Umbilical cord (tissue), 1 donor: ENCODE results near the gene TEAD2. TPM values are rescaled to one million over a fixed set of nuclear protein-coding genes. Genes with fewer than 3 reads are reported as not detected.

Experiments used
- total RNA-seq: library from RNA; depleted of rRNA; stranded (reverse); fragments of >200 nt; gene quantifications from one replicate; pipeline ENCODE4 v1.2.3, GENCODE V29; 2014; ENCODE audit warnings: low replicate concordance; ENCODE audit not compliant: insufficient read depth

Gene TEAD2
- total RNA-seq, 1 donor from 2014 or later: 25.5 TPM

Other genes with a start within 250 kb of the TEAD2 start
- gene LIN7B, start 248.0 kb downstream of the TEAD2 start, total RNA-seq: not detected
- not detected for gene C19orf73, start 243.3 kb downstream of the TEAD2 start, total RNA-seq
- 32.5 TPM for gene PPFIA3, start 242.9 kb downstream of the TEAD2 start, total RNA-seq
- 0.72 TPM for gene HRC, start 207.0 kb downstream of the TEAD2 start, total RNA-seq
- 8.2 TPM for gene TRPM4, start 204.6 kb downstream of the TEAD2 start, total RNA-seq
- gene SLC6A16, start 37.2 kb downstream of the TEAD2 start, total RNA-seq: 3.6 TPM
- 0.96 TPM for gene CD37, start 27.0 kb downstream of the TEAD2 start, total RNA-seq
- gene DKKL1, start 1.5 kb upstream of the TEAD2 start, total RNA-seq: not detected
- 1.7 TPM for gene KASH5, start 25.8 kb upstream of the TEAD2 start, total RNA-seq
- gene PTH2, start 61.0 kb upstream of the TEAD2 start, total RNA-seq: not detected
- gene GFY, start 63.0 kb upstream of the TEAD2 start, total RNA-seq: not detected
- gene SLC17A7, start 79.1 kb upstream of the TEAD2 start, total RNA-seq: 0.72 TPM
- 61.9 TPM for gene PIH1D1, start 89.4 kb upstream of the TEAD2 start, total RNA-seq
- gene ALDH16A1, start 90.8 kb upstream of the TEAD2 start, total RNA-seq: 18.3 TPM
- gene FLT3LG, start 111.8 kb upstream of the TEAD2 start, total RNA-seq: 1.9 TPM
- 1,894 TPM for gene RPL13A, start 125.2 kb upstream of the TEAD2 start, total RNA-seq
- 4,623 TPM for gene RPS11, start 134.0 kb upstream of the TEAD2 start, total RNA-seq
- 121 TPM for gene FCGRT, start 150.2 kb upstream of the TEAD2 start, total RNA-seq
- 136 TPM for gene RCN3, start 165.6 kb upstream of the TEAD2 start, total RNA-seq
- 52.0 TPM for gene NOSIP, start 218.1 kb upstream of the TEAD2 start, total RNA-seq
- gene PRRG2, start 218.9 kb upstream of the TEAD2 start, total RNA-seq: not detected
- 1.9 TPM for gene PRR12, start 228.8 kb upstream of the TEAD2 start, total RNA-seq